Bronchus fibroblast of lung (primary cell): ENCODE results near the gene CSMD2. TPM values are rescaled to one million over a fixed set of nuclear protein-coding genes. Genes with fewer than 3 reads are reported as not detected.

Source experiments
- total RNA-seq: library from RNA; depleted of rRNA; stranded (reverse); fragments of >200 nt; gene quantifications from 2 replicates; pipeline ENCODE4 v1.2.3, GENCODE V29; 2015

Gene CSMD2
- under 0.01 TPM in 2 replicates for total RNA-seq

DNA sequence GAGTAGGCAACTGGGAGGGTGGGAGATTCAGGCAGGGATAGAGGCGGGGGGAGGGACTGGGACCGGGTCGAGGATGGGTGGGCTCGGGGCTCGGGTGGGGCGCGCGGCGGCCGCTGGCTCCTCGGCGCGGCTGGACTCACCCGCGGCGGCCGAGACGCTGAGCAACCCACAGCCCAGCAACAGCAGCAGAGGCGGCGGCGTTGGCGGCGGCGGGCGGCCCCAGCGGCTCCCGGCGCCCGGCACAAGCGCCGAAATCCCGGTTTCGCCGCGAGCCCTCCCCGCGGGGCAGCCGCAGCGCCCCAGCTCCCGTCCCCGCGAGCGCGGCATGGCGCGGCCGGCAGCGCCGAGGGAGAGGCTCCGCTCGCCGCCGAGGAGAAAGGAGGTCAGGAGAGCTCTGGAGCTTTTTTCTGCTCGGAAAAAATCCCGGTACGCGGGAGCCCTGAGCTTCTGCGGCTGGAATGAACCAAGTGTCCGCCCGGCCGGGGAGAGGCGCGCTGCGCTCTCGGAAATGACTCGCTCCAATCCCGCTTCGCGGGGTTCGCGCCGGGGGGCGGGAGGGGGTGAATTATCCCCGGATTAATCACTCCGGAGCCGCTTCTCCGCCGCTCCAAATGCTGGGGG lies at the start of gene CSMD2:
CSMD2 (minus strand) TSS at position 460 of the 621 bp plus-strand sequence; CDS start at position 327, 133 bp downstream.

DNA sequence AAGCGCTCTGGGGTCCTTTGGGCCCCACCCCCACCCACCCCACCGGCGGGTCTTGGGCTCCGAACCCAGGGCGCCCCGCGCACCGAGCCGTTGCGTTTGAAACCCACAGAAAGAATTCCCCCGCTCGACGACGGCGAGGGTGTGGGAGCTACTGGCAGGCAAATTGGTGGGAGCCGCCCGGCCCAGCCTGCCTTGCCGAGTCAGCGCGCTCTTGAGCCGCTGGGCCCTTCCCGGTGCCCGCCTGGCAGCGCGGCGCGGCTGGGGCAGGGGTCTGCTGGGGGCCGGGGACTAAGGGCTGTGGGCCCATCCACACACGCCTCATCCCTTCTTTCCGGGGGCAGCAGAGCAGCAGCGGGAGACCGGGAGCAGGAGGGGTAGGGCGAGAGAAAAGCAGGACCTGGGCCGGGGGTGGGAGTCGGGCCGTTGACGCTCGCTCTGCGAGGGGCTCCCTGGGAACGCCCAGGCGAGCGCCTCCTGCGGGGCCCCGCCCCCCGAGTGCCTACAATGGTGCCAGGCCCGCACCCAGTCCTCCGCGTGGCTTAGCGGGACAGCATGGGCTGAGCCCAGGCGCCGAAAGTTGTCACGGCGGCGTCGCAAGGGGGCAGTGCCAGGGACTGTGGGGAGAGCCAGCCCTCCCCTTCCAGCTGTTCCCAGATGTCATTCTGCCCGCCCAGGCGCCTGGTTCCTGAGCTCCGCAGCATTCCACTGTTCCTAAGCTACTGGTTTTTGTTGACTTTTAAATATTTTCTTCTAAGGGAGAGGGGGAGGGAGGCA lies 12.0 kb upstream of the CSMD2 start, which contains the start of gene C1orf94:
C1orf94 (plus strand) TSS at position 78 of the 774 bp plus-strand sequence. CDS start 883 bp downstream, outside the sequence.

DNA sequence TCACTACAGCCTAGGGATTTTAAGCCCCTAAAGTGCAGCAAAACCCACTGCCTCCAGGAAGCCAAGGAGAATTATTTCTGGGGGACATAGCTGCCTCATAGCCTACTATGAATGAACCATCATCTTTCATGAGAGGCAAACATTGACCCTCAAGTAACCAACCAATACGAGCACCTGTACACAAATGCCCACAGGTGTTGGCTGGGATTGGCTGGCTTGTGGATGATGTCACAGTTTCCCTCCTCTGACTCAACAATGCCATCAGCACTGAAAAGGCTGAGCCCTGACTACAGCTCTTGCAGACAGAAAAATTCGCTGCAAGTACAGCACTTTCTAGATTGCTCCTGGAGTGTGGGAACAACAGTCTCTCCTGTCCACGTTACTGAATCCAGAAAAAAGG lies 301.3 kb downstream of the CSMD2 start, which contains the start of gene HMGB4:
HMGB4 (plus strand) TSS at position 301 of the 400 bp plus-strand sequence. CDS start 113 bp downstream, outside the sequence.

DNA sequence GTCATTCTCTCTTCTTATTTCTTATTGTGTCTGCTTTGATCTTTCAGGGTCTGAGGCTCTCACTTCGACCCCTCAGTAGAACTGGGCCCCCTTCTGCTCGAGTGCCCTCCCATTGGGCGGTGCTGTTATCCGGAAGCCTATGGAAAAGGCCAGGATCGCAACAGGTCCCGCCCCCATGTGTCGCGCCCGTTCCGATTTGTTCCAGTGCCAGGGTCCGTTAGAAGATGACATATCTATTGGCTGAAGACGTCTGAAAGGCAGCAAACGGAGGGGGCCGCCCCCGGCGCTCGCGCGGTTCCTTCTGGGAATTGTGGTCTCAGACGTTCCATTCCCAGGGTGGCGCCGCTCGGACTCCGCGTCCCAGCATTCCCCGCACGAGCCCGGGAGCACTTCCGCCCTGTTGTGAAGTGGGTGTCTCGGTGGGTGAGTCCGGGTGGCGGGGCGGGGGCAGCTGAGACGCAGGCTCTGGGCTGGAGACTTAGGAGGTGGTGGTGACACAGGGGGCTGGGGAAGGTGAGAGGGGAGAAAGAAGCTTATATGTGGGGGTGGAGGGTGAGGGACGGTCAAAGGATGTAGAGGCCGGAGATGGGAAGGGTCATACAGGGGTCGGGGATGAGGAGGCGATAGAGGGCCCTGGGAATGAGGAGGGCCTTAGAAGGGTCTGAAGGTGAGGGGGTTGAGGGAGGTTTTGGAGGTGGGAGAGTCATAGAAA lies 692.6 kb downstream of the CSMD2 start, which contains the start of gene ZSCAN20:
ZSCAN20 (plus strand) TSS at position 377 of the 712 bp plus-strand sequence. CDS start 6,644 bp downstream, outside the sequence.

Other genes starting within 250 kb of the CSMD2 start
- not detected in 2 replicates for gene C1orf94, start 11.7 kb upstream of the CSMD2 start, total RNA-seq